ENCODE results near the gene LMTK3. TPM values are rescaled to one million over a fixed set of nuclear protein-coding genes. Genes with fewer than 3 reads are reported as not detected.

LMTK3 gene, protein sequence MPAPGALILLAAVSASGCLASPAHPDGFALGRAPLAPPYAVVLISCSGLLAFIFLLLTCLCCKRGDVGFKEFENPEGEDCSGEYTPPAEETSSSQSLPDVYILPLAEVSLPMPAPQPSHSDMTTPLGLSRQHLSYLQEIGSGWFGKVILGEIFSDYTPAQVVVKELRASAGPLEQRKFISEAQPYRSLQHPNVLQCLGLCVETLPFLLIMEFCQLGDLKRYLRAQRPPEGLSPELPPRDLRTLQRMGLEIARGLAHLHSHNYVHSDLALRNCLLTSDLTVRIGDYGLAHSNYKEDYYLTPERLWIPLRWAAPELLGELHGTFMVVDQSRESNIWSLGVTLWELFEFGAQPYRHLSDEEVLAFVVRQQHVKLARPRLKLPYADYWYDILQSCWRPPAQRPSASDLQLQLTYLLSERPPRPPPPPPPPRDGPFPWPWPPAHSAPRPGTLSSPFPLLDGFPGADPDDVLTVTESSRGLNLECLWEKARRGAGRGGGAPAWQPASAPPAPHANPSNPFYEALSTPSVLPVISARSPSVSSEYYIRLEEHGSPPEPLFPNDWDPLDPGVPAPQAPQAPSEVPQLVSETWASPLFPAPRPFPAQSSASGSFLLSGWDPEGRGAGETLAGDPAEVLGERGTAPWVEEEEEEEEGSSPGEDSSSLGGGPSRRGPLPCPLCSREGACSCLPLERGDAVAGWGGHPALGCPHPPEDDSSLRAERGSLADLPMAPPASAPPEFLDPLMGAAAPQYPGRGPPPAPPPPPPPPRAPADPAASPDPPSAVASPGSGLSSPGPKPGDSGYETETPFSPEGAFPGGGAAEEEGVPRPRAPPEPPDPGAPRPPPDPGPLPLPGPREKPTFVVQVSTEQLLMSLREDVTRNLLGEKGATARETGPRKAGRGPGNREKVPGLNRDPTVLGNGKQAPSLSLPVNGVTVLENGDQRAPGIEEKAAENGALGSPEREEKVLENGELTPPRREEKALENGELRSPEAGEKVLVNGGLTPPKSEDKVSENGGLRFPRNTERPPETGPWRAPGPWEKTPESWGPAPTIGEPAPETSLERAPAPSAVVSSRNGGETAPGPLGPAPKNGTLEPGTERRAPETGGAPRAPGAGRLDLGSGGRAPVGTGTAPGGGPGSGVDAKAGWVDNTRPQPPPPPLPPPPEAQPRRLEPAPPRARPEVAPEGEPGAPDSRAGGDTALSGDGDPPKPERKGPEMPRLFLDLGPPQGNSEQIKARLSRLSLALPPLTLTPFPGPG (N-terminal part only)
- 1.5 and 3.5 TPM in 2 replicates for total RNA-seq (2011; cell fraction: chromatin; rRNA removed; ENCODE audit: low replicate concordance)
- 3.8 and 4.1 TPM in 2 replicates for total RNA-seq (2011; cell fraction: nucleolus; rRNA removed)
- 1.5 and 2.4 TPM in 2 replicates for total RNA-seq (2011; cell fraction: nucleoplasm; rRNA removed)
- total RNA-seq (2014; rRNA removed): 4.9 and 5.1 TPM in 2 replicates
- 0.45 and 0.76 TPM in 2 replicates for total RNA-seq (2014; rRNA removed; fragmentation: Illumina TruSeq; extraction: Trizol)
- total RNA-seq (2015; rRNA removed; fragmentation: Illumina TruSeq; extraction: Trizol): 2.0 and 2.5 TPM in 2 replicates
- 10.2 and 12.3 TPM in 2 replicates for total RNA-seq (2021)
- 0.35 and 0.66 TPM in 2 replicates for polyA plus RNA-seq (2011; rRNA removed)
- polyA plus RNA-seq (2011; cell fraction: cytosol; rRNA removed): 0.53 and 1.7 TPM in 2 replicates
- polyA plus RNA-seq (2011; cell fraction: nucleus; rRNA removed): 1.5 and 2.7 TPM in 2 replicates
- 3.7 and 4.7 TPM in 2 replicates for polyA plus RNA-seq (2012)
- polyA plus RNA-seq (2014; fragmentation: Illumina TruSeq; extraction: Trizol): 1.1 and 2.1 TPM in 2 replicates
- polyA plus RNA-seq (2014; fragmentation: Nextera tagmentation; extraction: Ambion mirVana): not detected
- polyA plus RNA-seq (2014; rRNA removed): 2.8 and 3.3 TPM in 2 replicates
- polyA minus RNA-seq (2011; rRNA and poly(A)+ RNA removed): 0.14 and 0.15 TPM in 2 replicates
- polyA minus RNA-seq (2011; cell fraction: cytosol; rRNA and poly(A)+ RNA removed): 2.3 and 3.2 TPM in 2 replicates
- 1.1 and 1.2 TPM in 2 replicates for polyA minus RNA-seq (2011; cell fraction: nucleus; rRNA and poly(A)+ RNA removed)
- Bru-seq, nascent RNA: percentile 53 among the genes with signal in this experiment
- BruChase-seq, experiment 1, labeled RNA remaining after a 2-hour chase: percentile 46 among the genes with signal in this experiment
- percentile 49 among the genes with signal in this experiment for BruChase-seq, experiment 2, labeled RNA remaining after a 6-hour chase
- long read RNA-seq, experiment 1, partial matches to known transcripts: 0 of 6 reads
- long read RNA-seq, experiment 1, other reads (novel, unspliced or antisense): 6 of 6 reads
- long read RNA-seq, experiment 2, partial matches to known transcripts: 26 of 29 reads
- long read RNA-seq, experiment 2, other reads (novel, unspliced or antisense): 3 of 29 reads
- long read RNA-seq, experiment 3: 0 reads

DNA sequence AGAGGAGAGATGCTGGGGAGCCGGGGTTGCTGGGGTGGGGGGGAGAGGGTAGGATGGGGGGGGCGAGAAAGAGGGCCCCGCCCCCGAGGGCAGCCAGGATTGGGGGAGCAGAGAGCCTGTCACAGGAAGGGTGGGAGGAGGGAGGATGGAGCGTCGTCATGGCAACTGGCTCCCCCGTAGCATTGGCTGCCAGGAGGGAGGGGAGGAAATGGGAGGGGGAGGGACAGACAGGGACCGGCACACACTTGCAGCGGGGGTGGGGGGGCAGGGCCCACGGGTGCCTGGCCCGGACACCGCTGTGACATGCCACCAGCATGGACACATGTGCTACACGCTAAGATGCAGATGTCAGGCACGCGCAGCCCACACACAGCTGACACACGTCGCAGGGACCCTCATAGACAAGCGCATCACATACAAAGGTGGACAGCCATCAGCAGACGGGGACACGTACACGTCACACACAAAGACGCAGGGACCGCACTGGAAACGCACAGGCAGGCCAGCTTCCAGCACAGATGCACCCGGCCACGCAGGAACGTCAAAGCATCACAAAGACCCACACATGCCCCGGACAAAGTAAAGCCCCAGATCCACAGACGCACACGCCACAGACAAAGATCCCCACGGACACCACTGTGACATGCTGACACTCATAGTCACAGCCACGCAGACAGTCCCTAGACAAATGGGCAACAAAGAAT lies at the start of gene LMTK3:
TSS of gene LMTK3 (minus strand) at position 36 of the 704 bp plus-strand sequence. CDS start 259 bp downstream, outside the sequence.
- Histone ChIP-seq H3K4me2 (ENCODE audit: insufficient read depth, low read length) (peak within 1 kb of the TSS; percentile 33), H3K4me1 (replicated peaks in 1 of 2; ENCODE audit: control insufficient read depth in 2 of 2, insufficient read depth in 2 of 2, low read length in 2 of 2) (peaks cover 0 to 43% of the 10 kb centered on the region in 2 experiments; a peak in 3 of 5 replicates), H3K9me1 (ENCODE audit: control insufficient read depth, insufficient read depth, low read length) (no peaks in the 10 kb centered on the region), H3K36me3 (ENCODE audit: control insufficient read depth, insufficient read depth, low read length) (no peaks in the 10 kb centered on the region), H3K9ac (ENCODE audit: insufficient read depth in 1 of 2, low read depth in 2 of 2, low read length in 2 of 2) (peak within 1 kb of the TSS in 1 of 2 experiments; percentile 72; a peak in 1 of 4 replicates), H2AFZ (ENCODE audit: low read depth, low read length) (peak within 1 kb of the TSS; percentile 46), H3K27ac (ENCODE audit: extremely low read depth, low read depth, low read length) (no peak within 1 kb of the TSS; the same call in 2 of the 3 replicates), H3K4me3 (no peak within 1 kb of the TSS), H4K20me1 (replicated peaks; ENCODE audit: control insufficient read depth, insufficient read depth, low read length) (peaks cover 8% of the 10 kb centered on the region; the same call in 1 of the 2 replicates), H3K27me3 (ENCODE audit: control insufficient read depth in 2 of 2, insufficient read depth in 2 of 2, low read length in 2 of 2) (peaks cover 7 to 30% of the 10 kb centered on the region in 2 experiments; a peak in 3 of 5 replicates), H3K9me3 (replicated peaks; ENCODE audit: control insufficient read depth, insufficient read depth, low read depth, low read length) (no peaks in the 10 kb centered on the region), H3K79me2 (ENCODE audit: control insufficient read depth, insufficient read depth, low read length) (no peaks in the 10 kb centered on the region)
- in situ Hi-C loops (cut with MboI) (no loop called here), intact Hi-C loops (cut with micrococcal nuclease) (no loop called here)
- ChIA-PET CTCF (ENCODE audit: low intra/inter-chr PET ratio) (no interaction called here), POLR2A (interaction anchor here (0.9 kb wide), 1 partner anchor 12 kb away, joined by 3 read pairs; no protein-coding TSS in a partner anchor)
- peak; percentile 66 for ATAC-seq
- no TSS peak for BruUV-seq (replicated peaks)
- FAIRE-seq: no peak
- WGBS (ENCODE audit: insufficient coverage, low coverage, missing lambda C conversion rate): 7% methylated on average over 19 of the region's 32 CpGs
- DNase-seq (ENCODE audit: extremely low read depth in 1 of 4, low spot score in 3 of 4): peak; percentile 75 to 88 (median 82)
- peak; percentile 60; the same call in 1 of the 2 replicates for TF ChIP-seq SMAD4 (CRISPR knock-in tag; conservative IDR thresholded peaks at IDR 0.05)
- TF ChIP-seq KDM1A (IDR thresholded peaks at IDR 0.05): peak; percentile 33 to 41; a peak in 2 of 4 replicates
- TF ChIP-seq GABPB1 (CRISPR knock-in tag; IDR thresholded peaks at IDR 0.05): peak; percentile 22; the same call in 1 of the 2 replicates
- 0 out of 2 replicates have a peak, but pooled peaks have one; percentile 3 for TF ChIP-seq CREM (IDR thresholded peaks at IDR 0.05; ENCODE audit: low read depth)
- peak in 1 of 2 experiments; percentile 80; a peak in 2 of 4 replicates for TF ChIP-seq RCOR1 (IDR thresholded peaks at IDR 0.05; ENCODE audit: borderline replicate concordance in 1 of 2, low read depth in 2 of 2, low read length in 2 of 2)
- TF ChIP-seq, protein P1, sequence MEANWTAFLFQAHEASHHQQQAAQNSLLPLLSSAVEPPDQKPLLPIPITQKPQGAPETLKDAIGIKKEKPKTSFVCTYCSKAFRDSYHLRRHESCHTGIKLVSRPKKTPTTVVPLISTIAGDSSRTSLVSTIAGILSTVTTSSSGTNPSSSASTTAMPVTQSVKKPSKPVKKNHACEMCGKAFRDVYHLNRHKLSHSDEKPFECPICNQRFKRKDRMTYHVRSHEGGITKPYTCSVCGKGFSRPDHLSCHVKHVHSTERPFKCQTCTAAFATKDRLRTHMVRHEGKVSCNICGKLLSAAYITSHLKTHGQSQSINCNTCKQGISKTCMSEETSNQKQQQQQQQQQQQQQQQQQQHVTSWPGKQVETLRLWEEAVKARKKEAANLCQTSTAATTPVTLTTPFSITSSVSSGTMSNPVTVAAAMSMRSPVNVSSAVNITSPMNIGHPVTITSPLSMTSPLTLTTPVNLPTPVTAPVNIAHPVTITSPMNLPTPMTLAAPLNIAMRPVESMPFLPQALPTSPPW (CRISPR knock-in tag; IDR thresholded peaks at IDR 0.05): peak; percentile 61
- TF ChIP-seq ZKSCAN3 (CRISPR knock-in tag; IDR thresholded peaks at IDR 0.05): no peak
- peak; percentile 50; the same call in 1 of the 2 replicates for TF ChIP-seq EGR1 (conservative IDR thresholded peaks at IDR 0.05)
- TF ChIP-seq MYBL2 (IDR thresholded peaks at IDR 0.05; ENCODE audit: low read depth): no peak
- TF ChIP-seq MYBL2 (CRISPR knock-in tag; IDR thresholded peaks at IDR 0.05; ENCODE audit: borderline replicate concordance): 0 out of 2 replicates have a peak, but pooled peaks have one; percentile 51
- peak; percentile 39; the same call in 1 of the 2 replicates for TF ChIP-seq SAFB (IDR thresholded peaks at IDR 0.05; ENCODE audit: borderline replicate concordance, low read depth, low read length)
